Tibial artery (tissue), 4 donors: Measurements from ENCODE around the gene WDR62.
"Not testable (repeated sequence)": the region's sequence is repeated elsewhere in the genome, so short reads cannot be mapped to it uniquely, and the experiment has no call there.

Experiments used
- DNase-seq, 2 donors: peaks; one replicate each; pipeline ENCODE4 v3.0.0-alpha.2; 2019
- H3K27ac ChIP-seq, 2 donors: fragments of 200-600 bp; sonication (generic) in 1 of 2; 1 replicate in 1 of 2; 2 replicates in 1 of 2; pipeline ENCODE4 v1.5.1; 2018 to 2019; ENCODE audit warnings: mild to moderate bottlenecking in 1 of 2
- H3K27me3 ChIP-seq, 2 donors: fragments of 200-600 bp; sonication (generic) in 1 of 2; one replicate each; pipeline versions ENCODE4 v1.5.1 to v1.6.0; 2016 to 2019
- H3K36me3 ChIP-seq, 3 donors: fragments of 200-600 bp; sonication (generic) in 2 of 3; one replicate each; pipeline ENCODE4 v1.5.1; 2016 to 2019; ENCODE audit warnings: mild to moderate bottlenecking in 2 of 3
- H3K4me1 ChIP-seq, 4 donors: fragments of 200-600 bp; sonication (generic) in 2 of 4; 1 replicate in 3 of 4; 2 replicates in 1 of 4; pipeline ENCODE4 v1.5.1; 2016 to 2019
- H3K4me3 ChIP-seq, 2 donors: fragments of 200-600 bp; sonication (generic) in 1 of 2; 1 replicate in 1 of 2; 2 replicates in 1 of 2; pipeline ENCODE4 v1.5.1; 2018 to 2019; ENCODE audit warnings: mild to moderate bottlenecking in 2 of 2
- H3K9me3 ChIP-seq, 3 donors: fragments of 200-600 bp; sonication (generic) in 1 of 3; one replicate each; pipeline ENCODE4 v1.5.1; 2016 to 2019
- CTCF ChIP-seq, 2 experiments: fragments of 200-600 bp in 1 of 2; fragments of 450-650 bp in 1 of 2; IDR thresholded peaks; one replicate each; pipeline ENCODE4 v1.5.1; 2017 to 2019; ENCODE audit warnings: antibody characterized with exemption in 2 of 2, mild to moderate bottlenecking in 1 of 2, moderate library complexity in 1 of 2
- intact Hi-C: fragments of 100-400 bp; cut with DNase I; formaldehyde crosslinking; loops from one replicate; pipeline ENCODE4 v1.15.0; 2023; ENCODE audit warnings: low total_unique reads

The WDR62 gene

GRCh38 chr19:36125557-36125956, 70.9 kb downstream of the WDR62 start:
- no peak for DNase-seq
- H3K27me3 ChIP-seq: no peaks in the 10 kb centered on the region
- no peak overlapping the region for H3K4me3 ChIP-seq
- no peak for TF ChIP-seq CTCF (IDR thresholded peaks at IDR 0.05)
- H3K4me1 ChIP-seq: peaks cover 0 to 16% (median 8%) of the 10 kb centered on the region in 4 donors
- H3K9me3 ChIP-seq: no peaks in the 10 kb centered on the region
- no peak overlapping the region for H3K27ac ChIP-seq
- peaks cover 23 to 57% (median 52%) of the 10 kb centered on the region in 3 donors for H3K36me3 ChIP-seq
- intact Hi-C loops: loop anchor here (10.0 kb wide), 1 partner anchor 241 kb away; no protein-coding TSS in a partner anchor

GRCh38 chr19:36128392-36128736, 73.7 kb downstream of the WDR62 start:
- DNase-seq: no peak
- Histone ChIP-seq H3K27ac (peak overlapping the region; percentile 74 to 91), H3K4me3 (peak overlapping the region; percentile 46 to 51), H3K36me3 (peaks cover 22 to 29% (median 26%) of the 10 kb centered on the region in 3 donors), H3K27me3 (no peaks in the 10 kb centered on the region), H3K4me1 (peaks cover 0 to 20% (median 10%) of the 10 kb centered on the region in 4 donors), H3K9me3 (no peaks in the 10 kb centered on the region)
- intact Hi-C loops: loop anchor here (10.0 kb wide), 1 partner anchor 244 kb away; no protein-coding TSS in a partner anchor
- no peak for TF ChIP-seq CTCF (IDR thresholded peaks at IDR 0.05)

GRCh38 chr19:36131221-36131620, 76.5 kb downstream of the WDR62 start:
- H3K27me3 ChIP-seq, H3K36me3 ChIP-seq, intact Hi-C loops, H3K4me3 ChIP-seq, H3K9me3 ChIP-seq, DNase-seq, H3K27ac ChIP-seq: not testable (repeated sequence)
- H3K4me1 ChIP-seq: peaks cover 0 to 24% (median 15%) of the 10 kb centered on the region in 4 donors

GRCh38 chr19:36134867-36135266, 80.2 kb downstream of the WDR62 start:
- H3K27me3 ChIP-seq, H3K4me3 ChIP-seq, intact Hi-C loops, H3K36me3 ChIP-seq, DNase-seq, H3K9me3 ChIP-seq: not testable (repeated sequence)
- Histone ChIP-seq H3K4me1 (peaks cover 0 to 30% (median 23%) of the 10 kb centered on the region in 4 donors), H3K27ac (peak overlapping the region; percentile 37 to 79)

- peak overlapping the region; percentile 6 to 11 for H3K4me3 ChIP-seq
- peaks cover under 1 to 3% (median 3%) of the 10 kb centered on the region in 3 donors for H3K36me3 ChIP-seq
- H3K27ac ChIP-seq: peak overlapping the region; percentile 75 to 79
- intact Hi-C loops: no loop called here
- H3K27me3 ChIP-seq: no peaks in the 10 kb centered on the region
- no peaks in the 10 kb centered on the region for H3K9me3 ChIP-seq
- peaks cover 0 to 35% (median 31%) of the 10 kb centered on the region in 4 donors for H3K4me1 ChIP-seq
- no peak for TF ChIP-seq CTCF (IDR thresholded peaks at IDR 0.05)
- peak; percentile 47 to 90 for DNase-seq
These were observed 82.4 kb downstream of the WDR62 start for GRCh38 chr19:36136964-36137686.

- peaks cover 18 to 23% (median 22%) of the 10 kb centered on the region in 3 donors for H3K36me3 ChIP-seq
- no peaks in the 10 kb centered on the region for H3K9me3 ChIP-seq
- DNase-seq: no peak
- H3K27ac ChIP-seq: peak overlapping the region; percentile 99 to 100
- no peak for TF ChIP-seq CTCF (IDR thresholded peaks at IDR 0.05)
- intact Hi-C loops: no loop called here
- peak overlapping the region; percentile 94 to 95 for H3K4me3 ChIP-seq
- no peaks in the 10 kb centered on the region for H3K27me3 ChIP-seq
- peaks cover 0 to 35% (median 30%) of the 10 kb centered on the region in 4 donors for H3K4me1 ChIP-seq
These were observed 84.4 kb downstream of the WDR62 start for GRCh38 chr19:36139120-36139472.
